ENCODE data around the gene CRACDL. TPM values are rescaled to one million over a fixed set of nuclear protein-coding genes. Genes with fewer than 3 reads are reported as not detected.

The CRACDL gene
- total and polyA plus RNA-seq, 3 experiments from 2014 or later: 0.22 to 1.2 (median 0.27) TPM

- H3K27me3 Mint-ChIP-seq: peaks cover 30 to 51% of the 10 kb centered on the region in 2 donors
- Histone ChIP-seq H3K27ac (ENCODE audit: low read depth, low read length) (no peak overlapping the region), H3K27me3 (ENCODE audit: insufficient read depth, low read length, poor library complexity, severe bottlenecking) (peaks cover 15% of the 10 kb centered on the region), H3K4me1 (ENCODE audit: insufficient read depth, low read length) (no peaks in the 10 kb centered on the region), H3K9me3 (ENCODE audit: low read length) (no peaks in the 10 kb centered on the region), H3K4me3 (ENCODE audit: low read length) (no peak overlapping the region), H3K36me3 (ENCODE audit: insufficient read depth, low read length) (no peaks in the 10 kb centered on the region)
- no peaks in the 10 kb centered on the region for H3K36me3 Mint-ChIP-seq
- H3K9me3 Mint-ChIP-seq: no peaks in the 10 kb centered on the region
- DNase-seq: no peak
- CTCF ChIA-PET: no interaction called here
- H3K4me3 Mint-ChIP-seq: no peak overlapping the region
- no peak overlapping the region for H3K27ac Mint-ChIP-seq
- POLR2A ChIA-PET: no interaction called here
- H3K4me1 Mint-ChIP-seq: peaks cover 5 to 8% (median 7%) of the 10 kb centered on the region in 3 donors
Measured at GRCh38 chr2:98931596-98931995, 4.4 kb downstream of the CRACDL start.

GRCh38 chr2:98929920-98930319, 6.1 kb downstream of the CRACDL start:
- Histone ChIP-seq H3K9me3 (ENCODE audit: low read length) (no peaks in the 10 kb centered on the region), H3K4me1 (ENCODE audit: insufficient read depth, low read length) (no peaks in the 10 kb centered on the region), H3K27me3 (ENCODE audit: insufficient read depth, low read length, poor library complexity, severe bottlenecking) (peaks cover 10% of the 10 kb centered on the region), H3K36me3 (ENCODE audit: insufficient read depth, low read length) (no peaks in the 10 kb centered on the region), H3K4me3 (ENCODE audit: low read length) (no peak overlapping the region), H3K27ac (ENCODE audit: low read depth, low read length) (no peak overlapping the region)
- CTCF ChIA-PET: no interaction called here
- Mint-ChIP-seq H3K4me3 (no peak overlapping the region), H3K27ac (no peak overlapping the region), H3K9me3 (no peaks in the 10 kb centered on the region), H3K27me3 (peaks cover 24 to 50% of the 10 kb centered on the region in 2 donors), H3K4me1 (no peaks in the 10 kb centered on the region), H3K36me3 (no peaks in the 10 kb centered on the region)
- DNase-seq: no peak
- POLR2A ChIA-PET: no interaction called here

- Mint-ChIP-seq H3K27me3 (peaks cover 11 to 47% of the 10 kb centered on the region in 2 donors), H3K27ac (no peak overlapping the region), H3K36me3 (no peaks in the 10 kb centered on the region), H3K4me1 (no peaks in the 10 kb centered on the region), H3K4me3 (no peak overlapping the region), H3K9me3 (no peaks in the 10 kb centered on the region)
- Histone ChIP-seq H3K36me3 (ENCODE audit: insufficient read depth, low read length) (no peaks in the 10 kb centered on the region), H3K4me3 (ENCODE audit: low read length) (no peak overlapping the region), H3K27me3 (ENCODE audit: insufficient read depth, low read length, poor library complexity, severe bottlenecking) (no peaks in the 10 kb centered on the region), H3K27ac (ENCODE audit: low read depth, low read length) (no peak overlapping the region), H3K9me3 (ENCODE audit: low read length) (no peaks in the 10 kb centered on the region), H3K4me1 (ENCODE audit: insufficient read depth, low read length) (no peaks in the 10 kb centered on the region)
- ChIA-PET CTCF (no interaction called here), POLR2A (no interaction called here)
- DNase-seq: no peak
Measured at GRCh38 chr2:98928242-98928641, 7.8 kb downstream of the CRACDL start.

- Mint-ChIP-seq H3K27ac (no peak overlapping the region), H3K4me3 (no peak overlapping the region), H3K9me3 (no peaks in the 10 kb centered on the region), H3K27me3 (peaks cover 14 to 38% of the 10 kb centered on the region in 2 donors), H3K4me1 (no peaks in the 10 kb centered on the region), H3K36me3 (peaks cover 0 to 1% (median 0%) of the 10 kb centered on the region in 3 donors)
- H3K27me3 ChIP-seq (ENCODE audit: insufficient read depth, low read length, poor library complexity, severe bottlenecking): no peaks in the 10 kb centered on the region
- H3K27ac ChIP-seq (ENCODE audit: low read depth, low read length): no peak overlapping the region
- no peaks in the 10 kb centered on the region for H3K9me3 ChIP-seq (ENCODE audit: low read length)
- POLR2A ChIA-PET: no interaction called here
- CTCF ChIA-PET: no interaction called here
- H3K4me3 ChIP-seq (ENCODE audit: low read length): no peak overlapping the region
- DNase-seq: no peak
- no peaks in the 10 kb centered on the region for H3K4me1 ChIP-seq (ENCODE audit: insufficient read depth, low read length)
- no peaks in the 10 kb centered on the region for H3K36me3 ChIP-seq (ENCODE audit: insufficient read depth, low read length)
Measured at GRCh38 chr2:98927027-98927426, 9.0 kb downstream of the CRACDL start.

- Histone ChIP-seq H3K9me3 (ENCODE audit: low read length) (no peaks in the 10 kb centered on the region), H3K36me3 (ENCODE audit: insufficient read depth, low read length) (no peaks in the 10 kb centered on the region), H3K27me3 (ENCODE audit: insufficient read depth, low read length, poor library complexity, severe bottlenecking) (no peaks in the 10 kb centered on the region), H3K4me1 (ENCODE audit: insufficient read depth, low read length) (no peaks in the 10 kb centered on the region), H3K27ac (ENCODE audit: low read depth, low read length) (no peak overlapping the region), H3K4me3 (ENCODE audit: low read length) (no peak overlapping the region)
- Mint-ChIP-seq H3K4me3 (no peak overlapping the region), H3K4me1 (no peaks in the 10 kb centered on the region), H3K36me3 (peaks cover 0 to 1% (median 0%) of the 10 kb centered on the region in 3 donors), H3K27ac (no peak overlapping the region), H3K27me3 (peaks cover 15 to 35% of the 10 kb centered on the region in 2 donors), H3K9me3 (no peaks in the 10 kb centered on the region)
- CTCF ChIA-PET: no interaction called here
- POLR2A ChIA-PET: no interaction called here
- no peak for DNase-seq
Measured at GRCh38 chr2:98926601-98927000, 9.4 kb downstream of the CRACDL start.

- DNase-seq: no peak
- Histone ChIP-seq H3K4me1 (ENCODE audit: insufficient read depth, low read length) (no peaks in the 10 kb centered on the region), H3K36me3 (ENCODE audit: insufficient read depth, low read length) (no peaks in the 10 kb centered on the region), H3K4me3 (ENCODE audit: low read length) (no peak overlapping the region), H3K27me3 (ENCODE audit: insufficient read depth, low read length, poor library complexity, severe bottlenecking) (no peaks in the 10 kb centered on the region), H3K9me3 (ENCODE audit: low read length) (no peaks in the 10 kb centered on the region), H3K27ac (ENCODE audit: low read depth, low read length) (no peak overlapping the region)
- H3K36me3 Mint-ChIP-seq: peaks cover 0 to 3% (median 1%) of the 10 kb centered on the region in 3 donors
- ChIA-PET CTCF (no interaction called here), POLR2A (no interaction called here)
- no peak overlapping the region for H3K27ac Mint-ChIP-seq
- H3K4me1 Mint-ChIP-seq: no peaks in the 10 kb centered on the region
- no peaks in the 10 kb centered on the region for H3K9me3 Mint-ChIP-seq
- no peak overlapping the region for H3K4me3 Mint-ChIP-seq
- H3K27me3 Mint-ChIP-seq: peaks cover 18 to 43% of the 10 kb centered on the region in 2 donors
Measured at GRCh38 chr2:98924910-98925309, 11.1 kb downstream of the CRACDL start.

- H3K9me3 ChIP-seq (ENCODE audit: low read length): no peaks in the 10 kb centered on the region
- H3K27me3 Mint-ChIP-seq: peaks cover 15 to 38% of the 10 kb centered on the region in 2 donors
- H3K27ac Mint-ChIP-seq: no peak overlapping the region
- H3K4me3 Mint-ChIP-seq: no peak overlapping the region
- no peaks in the 10 kb centered on the region for H3K36me3 ChIP-seq (ENCODE audit: insufficient read depth, low read length)
- peaks cover 0 to 3% (median 1%) of the 10 kb centered on the region in 3 donors for H3K36me3 Mint-ChIP-seq
- no peaks in the 10 kb centered on the region for H3K4me1 ChIP-seq (ENCODE audit: insufficient read depth, low read length)
- ChIA-PET CTCF (no interaction called here), POLR2A (no interaction called here)
- H3K27ac ChIP-seq (ENCODE audit: low read depth, low read length): no peak overlapping the region
- no peak for DNase-seq
- no peaks in the 10 kb centered on the region for H3K4me1 Mint-ChIP-seq
- no peak overlapping the region for H3K4me3 ChIP-seq (ENCODE audit: low read length)
- H3K27me3 ChIP-seq (ENCODE audit: insufficient read depth, low read length, poor library complexity, severe bottlenecking): no peaks in the 10 kb centered on the region
- H3K9me3 Mint-ChIP-seq: no peaks in the 10 kb centered on the region
Measured at GRCh38 chr2:98924038-98924830, 11.8 kb downstream of the CRACDL start.

- Histone ChIP-seq H3K4me1 (ENCODE audit: insufficient read depth, low read length) (no peaks in the 10 kb centered on the region), H3K9me3 (ENCODE audit: low read length) (no peaks in the 10 kb centered on the region), H3K27ac (ENCODE audit: low read depth, low read length) (no peak overlapping the region), H3K36me3 (ENCODE audit: insufficient read depth, low read length) (no peaks in the 10 kb centered on the region), H3K27me3 (ENCODE audit: insufficient read depth, low read length, poor library complexity, severe bottlenecking) (no peaks in the 10 kb centered on the region), H3K4me3 (ENCODE audit: low read length) (no peak overlapping the region)
- no peak for DNase-seq
- Mint-ChIP-seq H3K9me3 (no peaks in the 10 kb centered on the region), H3K4me3 (no peak overlapping the region), H3K36me3 (peaks cover 0 to 3% (median 1%) of the 10 kb centered on the region in 3 donors), H3K4me1 (no peaks in the 10 kb centered on the region), H3K27ac (no peak overlapping the region), H3K27me3 (peaks cover 15 to 44% of the 10 kb centered on the region in 2 donors)
- ChIA-PET CTCF (interaction anchor here (0.7 kb wide), 1 partner anchor 447 kb away, joined by 3 read pairs; no protein-coding TSS in a partner anchor), POLR2A (no interaction called here)
Measured at GRCh38 chr2:98923244-98923940, 12.6 kb downstream of the CRACDL start.
